Karpas-422 (cell line): Measurements from ENCODE around the gene AIRE. TPM values are rescaled to one million over a fixed set of nuclear protein-coding genes. Genes with fewer than 3 reads are reported as not detected.

Experiments used
- DNase-seq: peaks from one replicate; pipeline ENCODE4 v3.0.0-alpha.2; 2015
- H2AFZ ChIP-seq: fragments of 200-600 bp; sonication (generic); 2 replicates; pipeline ENCODE4 v1.6.1; 2014; ENCODE audit warnings: antibody characterized with exemption, low read length, mixed read lengths
- H3K27ac ChIP-seq: fragments of 200-600 bp; sonication (generic); 2 replicates; pipeline ENCODE4 v1.5.1; 2014; ENCODE audit warnings: mild to moderate bottlenecking, low read length, moderate library complexity
- H3K27me3 ChIP-seq: fragments of 200-600 bp; sonication (generic); 2 replicates; pipeline ENCODE4 v1.6.1; 2014; ENCODE audit warnings: low read length, mixed read lengths
- H3K36me3 ChIP-seq: fragments of 200-600 bp; sonication (generic); 2 replicates; pipeline ENCODE4 v1.6.1; 2014; ENCODE audit warnings: low read length, mixed read lengths; ENCODE audit not compliant: insufficient read depth
- H3K4me1 ChIP-seq: fragments of 200-600 bp; sonication (generic); 2 replicates; pipeline ENCODE4 v1.6.1; 2014; ENCODE audit warnings: mild to moderate bottlenecking, low read length, mixed read lengths
- H3K4me2 ChIP-seq: fragments of 200-600 bp; sonication (generic); 2 replicates; pipeline ENCODE4 v1.6.1; 2014; ENCODE audit warnings: low read length, low read depth, mild to moderate bottlenecking; ENCODE audit not compliant: poor library complexity, severe bottlenecking
- H3K4me3 ChIP-seq: fragments of 200-600 bp; sonication (generic); 2 replicates; pipeline ENCODE4 v1.5.1; 2014; ENCODE audit warnings: mild to moderate bottlenecking, antibody characterized with exemption, low read length, mixed read lengths
- H3K79me2 ChIP-seq: fragments of 200-600 bp; sonication (generic); 2 replicates; pipeline ENCODE4 v1.6.1; 2014; ENCODE audit warnings: mild to moderate bottlenecking, low read length, mixed read lengths
- H3K9ac ChIP-seq: fragments of 200-600 bp; sonication (generic); 2 replicates; pipeline ENCODE4 v1.6.0; 2014; ENCODE audit warnings: low read length
- H3K9me2 ChIP-seq: fragments of 200-600 bp; sonication (generic), shearing (Covaris generic); replicated peaks from 2 replicates; pipeline ENCODE4 v1.6.0; 2014; ENCODE audit warnings: mild to moderate bottlenecking, low read length, moderate library complexity; ENCODE audit not compliant: insufficient read depth
- H3K9me3 ChIP-seq: fragments of 300-700, 200-600 bp; sonication (generic); 2 replicates; pipeline ENCODE4 v1.6.1; 2014; ENCODE audit warnings: low read length, mixed read lengths
- H4K20me1 ChIP-seq: fragments of 200-600 bp; sonication (generic); 2 replicates; pipeline ENCODE4 v1.6.1; 2014; ENCODE audit warnings: mild to moderate bottlenecking, antibody characterized with exemption, low read length, low read depth; ENCODE audit not compliant: insufficient read depth
- total RNA-seq: library from RNA; depleted of rRNA; stranded (reverse); fragments of >200 nt; shearing (Covaris generic); gene quantifications from 2 replicates; pipeline ENCODE4 v1.2.3, GENCODE V29; 2014; ENCODE audit warnings: low replicate concordance

AIRE gene
- total RNA-seq, 1 experiment from 2014 or later = not detected

DNA sequence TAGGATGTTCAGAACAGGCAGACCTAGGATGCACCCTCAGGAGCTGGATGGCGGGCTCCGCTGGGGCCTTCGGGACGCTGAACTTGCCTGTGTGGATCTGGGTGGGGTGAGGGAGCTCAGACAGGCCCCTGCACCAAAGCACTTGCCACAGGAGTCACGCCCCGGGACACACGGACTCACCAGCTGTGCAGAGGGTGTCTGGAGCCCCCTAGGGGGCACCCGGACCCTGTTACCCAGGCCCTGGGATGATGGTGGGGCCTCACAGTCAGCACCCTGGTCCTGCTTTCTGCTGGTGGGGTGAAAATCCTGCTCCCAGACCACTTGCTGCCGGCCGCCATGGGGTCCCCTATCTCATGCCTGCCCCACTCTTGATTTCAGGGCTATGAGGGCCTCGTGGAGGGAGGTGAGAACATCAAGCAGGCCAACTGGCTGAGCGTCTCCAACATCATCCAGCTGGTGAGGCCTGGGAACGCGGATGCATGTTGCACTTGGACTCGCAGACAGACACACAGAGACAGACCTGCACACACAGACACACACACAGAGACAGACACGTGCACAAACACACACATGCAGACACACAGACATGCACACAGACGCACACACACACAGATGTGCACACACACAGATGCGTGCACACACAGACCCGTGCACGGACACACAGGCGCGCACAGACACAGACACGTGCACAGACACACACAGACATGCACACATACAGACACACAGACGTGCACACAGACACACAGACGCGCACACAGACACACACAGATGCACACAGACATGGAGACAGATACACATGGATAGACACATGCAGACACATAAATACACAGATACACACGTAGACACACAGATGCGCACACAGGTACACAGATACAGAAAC, 25.2 kb downstream of the AIRE start:
- no peak overlapping the region for H3K27ac ChIP-seq
- H3K4me3 ChIP-seq = no peak overlapping the region
- H3K9ac ChIP-seq = no peak overlapping the region
- no peak overlapping the region for H3K4me2 ChIP-seq
- peaks cover 9% of the 10 kb centered on the region for H3K79me2 ChIP-seq
- H2AFZ ChIP-seq = no peak overlapping the region
- peaks cover 2% of the 10 kb centered on the region for H3K36me3 ChIP-seq
- H3K4me1 ChIP-seq = no peaks in the 10 kb centered on the region
- H4K20me1 ChIP-seq = peaks cover 9% of the 10 kb centered on the region; the same call in 1 of the 2 replicates
- H3K27me3 ChIP-seq = no peaks in the 10 kb centered on the region
- H3K9me3 ChIP-seq = no peaks in the 10 kb centered on the region
- DNase-seq = no peak
- H3K9me2 ChIP-seq = no peaks in the 10 kb centered on the region

- Histone ChIP-seq H3K9me2 (no peaks in the 10 kb centered on the region), H3K79me2 (no peaks in the 10 kb centered on the region; the same call in 1 of the 2 replicates), H3K4me2 (no peak overlapping the region), H3K4me3 (no peak overlapping the region), H4K20me1 (0 out of 2 replicates have a peak, but pooled peaks cover 4% of the 10 kb centered on the region), H3K27me3 (no peaks in the 10 kb centered on the region), H3K9me3 (no peaks in the 10 kb centered on the region), H3K9ac (no peak overlapping the region), H3K27ac (no peak overlapping the region), H3K36me3 (peaks cover 4% of the 10 kb centered on the region), H2AFZ (no peak overlapping the region), H3K4me1 (no peaks in the 10 kb centered on the region)
- DNase-seq = no peak
Observed at GRCh38 chr21:44312089-44312488, 26.4 kb downstream of the AIRE start.

- no peak overlapping the region for H3K27ac ChIP-seq
- H4K20me1 ChIP-seq = no peaks in the 10 kb centered on the region
- no peaks in the 10 kb centered on the region for H3K9me2 ChIP-seq
- DNase-seq = no peak
- no peaks in the 10 kb centered on the region; the same call in 1 of the 2 replicates for H3K79me2 ChIP-seq
- no peak overlapping the region for H3K4me3 ChIP-seq
- H3K27me3 ChIP-seq = no peaks in the 10 kb centered on the region
- no peak overlapping the region for H3K9ac ChIP-seq
- H2AFZ ChIP-seq = no peak overlapping the region
- H3K4me2 ChIP-seq = no peak overlapping the region
- peaks cover 4% of the 10 kb centered on the region for H3K36me3 ChIP-seq
- H3K9me3 ChIP-seq = no peaks in the 10 kb centered on the region
- no peaks in the 10 kb centered on the region for H3K4me1 ChIP-seq
Observed at GRCh38 chr21:44312716-44313115, 27.0 kb downstream of the AIRE start.

DNA sequence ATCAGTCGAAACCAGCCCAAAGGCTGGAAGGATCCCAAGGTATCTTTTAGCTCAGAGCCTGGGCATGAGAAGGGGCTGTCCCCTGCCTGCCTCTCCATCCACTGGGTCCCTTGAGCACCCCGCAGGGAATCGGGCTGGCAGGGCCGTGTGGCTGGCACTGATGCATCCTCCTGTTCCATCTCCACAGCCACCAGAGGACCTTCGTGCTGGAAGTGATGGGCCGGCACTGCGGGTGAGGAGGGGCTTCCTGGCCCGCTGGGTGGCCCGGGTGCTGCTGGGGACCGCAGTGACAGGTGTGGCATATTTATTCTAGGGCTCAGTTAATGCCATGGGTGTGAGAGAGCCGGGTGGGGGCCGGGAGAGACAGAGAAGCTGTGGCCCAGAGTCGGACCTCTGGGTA, 27.8 kb downstream of the AIRE start:
- H4K20me1 ChIP-seq = no peaks in the 10 kb centered on the region
- H3K9me2 ChIP-seq = no peaks in the 10 kb centered on the region
- H3K4me3 ChIP-seq = no peak overlapping the region
- no peaks in the 10 kb centered on the region for H3K27me3 ChIP-seq
- peaks cover 4% of the 10 kb centered on the region for H3K36me3 ChIP-seq
- no peak overlapping the region for H2AFZ ChIP-seq
- H3K9ac ChIP-seq = no peak overlapping the region
- no peaks in the 10 kb centered on the region for H3K4me1 ChIP-seq
- DNase-seq = no peak
- H3K27ac ChIP-seq = no peak overlapping the region
- H3K9me3 ChIP-seq = no peaks in the 10 kb centered on the region
- no peak overlapping the region for H3K4me2 ChIP-seq
- H3K79me2 ChIP-seq = no peaks in the 10 kb centered on the region

DNA sequence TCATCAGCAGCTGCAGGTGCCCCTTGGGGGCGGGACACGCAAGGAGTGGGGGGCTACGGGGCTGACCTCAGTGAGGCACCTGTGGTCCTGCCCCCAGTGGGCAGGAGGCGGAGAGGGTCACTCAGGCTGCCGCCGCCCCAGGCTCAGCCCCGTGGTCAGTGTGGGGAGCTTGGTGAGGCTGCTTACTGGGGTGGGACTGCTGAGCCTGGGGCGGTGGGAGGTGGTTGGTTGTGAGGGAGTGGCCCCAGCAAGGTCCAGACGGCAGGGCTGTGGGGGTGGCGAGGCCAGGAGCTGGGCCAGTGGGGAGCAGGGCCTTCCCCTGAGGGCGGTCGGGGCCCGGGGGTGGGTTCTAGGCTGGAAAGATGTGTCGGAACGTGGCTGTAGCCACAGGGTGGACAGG, 28.5 kb downstream of the AIRE start:
- H3K9me2 ChIP-seq = no peaks in the 10 kb centered on the region
- H3K4me3 ChIP-seq = no peak overlapping the region
- no peaks in the 10 kb centered on the region for H3K4me1 ChIP-seq
- no peaks in the 10 kb centered on the region for H3K9me3 ChIP-seq
- H3K4me2 ChIP-seq = no peak overlapping the region
- no peak overlapping the region for H3K27ac ChIP-seq
- H3K27me3 ChIP-seq = no peaks in the 10 kb centered on the region
- H3K79me2 ChIP-seq = no peaks in the 10 kb centered on the region
- no peak overlapping the region for H2AFZ ChIP-seq
- H3K9ac ChIP-seq = no peak overlapping the region
- peaks cover 4% of the 10 kb centered on the region for H3K36me3 ChIP-seq
- DNase-seq = no peak
- no peaks in the 10 kb centered on the region for H4K20me1 ChIP-seq

DNA sequence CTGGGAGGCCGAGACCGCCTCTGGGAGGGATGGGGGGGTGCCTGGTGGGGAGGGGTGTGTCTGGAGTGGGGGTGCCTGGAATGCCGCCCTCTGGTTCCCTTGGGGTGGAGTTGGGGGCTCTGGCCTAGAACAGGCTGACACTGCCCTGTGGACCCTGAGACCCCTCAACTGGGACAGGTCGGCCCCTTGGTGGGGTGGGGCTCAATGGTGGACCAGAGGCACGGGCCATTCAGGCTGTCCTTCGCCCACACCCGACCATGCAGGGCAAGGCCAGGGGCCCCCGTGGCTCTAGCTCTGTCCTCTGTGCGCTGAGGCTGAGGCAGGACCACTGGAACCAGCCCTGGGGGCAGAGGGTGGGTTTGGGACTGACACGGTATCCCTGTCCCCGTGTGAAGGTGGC, 28.9 kb downstream of the AIRE start:
- DNase-seq = no peak
- Histone ChIP-seq H3K4me3 (no peak overlapping the region), H2AFZ (no peak overlapping the region), H3K4me2 (no peak overlapping the region), H3K4me1 (no peaks in the 10 kb centered on the region), H3K36me3 (peaks cover 4% of the 10 kb centered on the region), H3K9ac (no peak overlapping the region), H3K27ac (no peak overlapping the region), H3K9me2 (no peaks in the 10 kb centered on the region), H3K79me2 (no peaks in the 10 kb centered on the region), H4K20me1 (no peaks in the 10 kb centered on the region), H3K9me3 (no peaks in the 10 kb centered on the region), H3K27me3 (no peaks in the 10 kb centered on the region)

- Histone ChIP-seq H4K20me1 (no peaks in the 10 kb centered on the region), H3K9me2 (no peaks in the 10 kb centered on the region), H3K4me3 (no peak overlapping the region), H3K9me3 (no peaks in the 10 kb centered on the region), H2AFZ (no peak overlapping the region), H3K27me3 (no peaks in the 10 kb centered on the region), H3K4me2 (no peak overlapping the region), H3K36me3 (peaks cover 4% of the 10 kb centered on the region), H3K4me1 (no peaks in the 10 kb centered on the region), H3K9ac (no peak overlapping the region), H3K27ac (no peak overlapping the region), H3K79me2 (no peaks in the 10 kb centered on the region)
- no peak for DNase-seq
Observed at GRCh38 chr21:44315691-44316203, 30.1 kb downstream of the AIRE start.

- H3K36me3 ChIP-seq = peaks cover 2% of the 10 kb centered on the region; the same call in 1 of the 2 replicates
Observed at GRCh38 chr21:44316277-44316900, 30.7 kb downstream of the AIRE start.

More at GRCh38 chr21:44316277-44316900, 30.7 kb downstream of the AIRE start:
- Histone ChIP-seq H3K4me2 (no peak overlapping the region), H3K79me2 (no peaks in the 10 kb centered on the region), H3K27ac (no peak overlapping the region), H3K4me3 (no peak overlapping the region), H3K4me1 (no peaks in the 10 kb centered on the region), H2AFZ (no peak overlapping the region), H4K20me1 (no peaks in the 10 kb centered on the region), H3K9me2 (no peaks in the 10 kb centered on the region), H3K27me3 (no peaks in the 10 kb centered on the region), H3K9me3 (no peaks in the 10 kb centered on the region), H3K9ac (no peak overlapping the region)
- DNase-seq = no peak
